Measurements from ENCODE around the gene CEP95. TPM values are rescaled to one million over a fixed set of nuclear protein-coding genes. Genes with fewer than 3 reads are reported as not detected.

CEP95 gene
- total RNA-seq, 2 experiments from 2014 or later, result 45.4 to 48.1 TPM

DNA sequence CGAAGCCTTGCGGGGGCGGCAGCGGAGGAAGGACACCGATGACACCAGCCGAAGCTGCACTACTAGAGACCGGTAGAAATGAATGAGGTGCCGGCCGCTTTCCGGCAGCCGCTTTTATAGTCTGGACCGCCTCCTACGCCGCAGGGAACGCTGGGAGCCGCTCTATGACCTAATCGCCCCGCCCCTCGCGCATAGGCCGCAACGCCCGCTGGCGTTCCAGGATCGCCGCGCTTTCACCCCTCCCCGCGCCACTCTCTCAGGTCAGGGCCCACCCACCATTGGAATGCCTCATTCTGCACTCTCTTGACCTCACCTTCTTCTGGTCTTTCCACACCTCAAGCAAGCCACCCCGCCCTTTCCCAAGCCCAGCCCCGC is 589 bp upstream of the CEP95 start, which contains the start of gene DDX5:
DDX5 (minus strand) TSS at position 89 of the 375 bp plus-strand sequence. CDS start 170 bp downstream, outside the sequence.
- POLR2A ChIA-PET, result interaction anchor here (0.6 to 1.2 kb wide), 2 partner anchors 10 to 68 kb away, joined by 5 to 7 read pairs; partner anchors contain the start of gene POLG2
- DNase-seq, result peak; percentile 98
- peaks cover 61% of the 10 kb centered on the region for H3K36me3 Mint-ChIP-seq (ENCODE audit: low read depth)
- peaks cover 57% of the 10 kb centered on the region for H3K4me1 Mint-ChIP-seq
- CTCF ChIA-PET, result interaction anchor here (0.8 to 3.0 kb wide), 8 partner anchors 9 to 481 kb away, joined by 3 to 29 read pairs (median 4); partner anchors contain the start of gene POLG2
- peak within 1 kb of the TSS; percentile 100 for H3K27ac Mint-ChIP-seq
- no peaks in the 10 kb centered on the region for H3K27me3 Mint-ChIP-seq
- H3K9me3 Mint-ChIP-seq, result no peaks in the 10 kb centered on the region
- peak within 1 kb of the TSS; percentile 95 for H3K4me3 Mint-ChIP-seq

DNA sequence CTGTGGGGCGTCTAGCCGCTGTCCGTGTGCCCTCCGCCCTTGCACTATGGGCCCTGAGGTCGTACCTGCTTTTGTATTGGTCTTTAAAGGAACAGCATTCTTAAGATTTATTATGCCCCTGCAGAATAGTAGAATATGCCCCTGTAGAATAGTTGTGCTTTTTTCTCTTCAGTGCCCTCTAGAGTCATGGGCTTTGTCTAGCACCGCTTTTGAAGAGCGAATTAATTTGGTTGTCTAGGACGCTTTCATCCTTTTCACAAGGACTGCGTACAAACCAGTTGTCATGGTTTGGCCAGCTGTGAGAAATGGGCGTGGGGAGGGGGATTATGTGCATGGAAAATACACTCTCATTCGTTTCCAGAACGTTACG is 621 bp downstream of the CEP95 start:
- ChIA-PET POLR2A (interaction anchor here (1.2 kb wide), 1 partner anchor 11 kb away, joined by 7 read pairs; the partner anchor contains the start of gene POLG2), CTCF (interaction anchor here (0.6 to 3.0 kb wide), 7 partner anchors 8 to 1768 kb away, joined by 3 to 29 read pairs (median 3); no protein-coding TSS in a partner anchor)
- Mint-ChIP-seq H3K9me3 (no peaks in the 10 kb centered on the region), H3K27ac (peak overlapping the region; percentile 100), H3K27me3 (no peaks in the 10 kb centered on the region), H3K4me3 (peak overlapping the region; percentile 95), H3K4me1 (peaks cover 46% of the 10 kb centered on the region), H3K36me3 (ENCODE audit: low read depth) (peaks cover 57% of the 10 kb centered on the region)
- peak; percentile 64 for DNase-seq

DNA sequence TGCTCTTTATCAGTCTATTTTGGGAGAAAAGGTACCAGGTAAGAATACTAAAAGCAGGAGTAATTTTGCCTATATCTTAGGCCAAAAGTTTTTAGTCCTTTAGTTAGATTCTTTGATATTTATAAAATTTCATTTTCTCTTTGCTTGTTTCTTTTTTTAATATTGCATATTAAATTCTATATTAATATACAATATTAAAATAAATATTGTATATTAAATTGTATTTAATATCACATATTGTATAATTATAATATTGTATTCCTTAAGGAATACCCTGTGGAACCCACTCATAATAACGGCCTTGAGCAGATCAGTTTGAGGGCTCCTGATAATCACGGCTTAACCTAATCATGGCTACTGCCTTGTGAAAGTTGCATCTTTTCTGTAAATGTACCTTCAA is 1.9 kb downstream of the CEP95 start:
- H3K9me3 Mint-ChIP-seq, result no peaks in the 10 kb centered on the region
- no peak for DNase-seq
- peak overlapping the region; percentile 95 for H3K4me3 Mint-ChIP-seq
- no peaks in the 10 kb centered on the region for H3K27me3 Mint-ChIP-seq
- H3K4me1 Mint-ChIP-seq, result peaks cover 37% of the 10 kb centered on the region
- ChIA-PET CTCF (interaction anchor here (0.6 kb wide), 1 partner anchor 133 kb away, joined by 4 read pairs; no protein-coding TSS in a partner anchor), POLR2A (no interaction called here)
- peaks cover 50% of the 10 kb centered on the region for H3K36me3 Mint-ChIP-seq (ENCODE audit: low read depth)
- no peak overlapping the region for H3K27ac Mint-ChIP-seq

DNA sequence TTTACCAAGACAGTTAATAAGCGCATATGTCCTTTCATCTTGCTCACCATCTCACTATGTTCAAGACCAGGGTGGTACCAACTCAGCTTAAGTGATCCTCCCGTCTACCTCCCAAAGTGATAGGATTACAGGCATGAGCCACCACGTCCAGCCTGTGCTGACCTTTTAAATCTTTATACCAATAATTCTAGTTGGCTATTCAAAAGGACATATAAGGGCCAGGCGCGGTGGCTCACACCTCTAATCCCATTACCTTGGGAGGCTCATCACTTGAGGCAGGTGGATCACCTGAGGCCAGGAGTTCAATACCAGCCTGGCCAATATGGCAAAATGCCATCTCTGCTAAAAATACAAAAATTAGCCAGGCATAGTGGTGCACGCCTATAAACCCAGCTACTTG is 2.4 kb downstream of the CEP95 start:
- ChIA-PET CTCF (no interaction called here), POLR2A (no interaction called here)
- Mint-ChIP-seq H3K4me1 (peaks cover 34% of the 10 kb centered on the region), H3K27ac (no peak overlapping the region), H3K27me3 (no peaks in the 10 kb centered on the region), H3K36me3 (ENCODE audit: low read depth) (peaks cover 50% of the 10 kb centered on the region), H3K4me3 (no peak overlapping the region), H3K9me3 (no peaks in the 10 kb centered on the region)
- no peak for DNase-seq

DNA sequence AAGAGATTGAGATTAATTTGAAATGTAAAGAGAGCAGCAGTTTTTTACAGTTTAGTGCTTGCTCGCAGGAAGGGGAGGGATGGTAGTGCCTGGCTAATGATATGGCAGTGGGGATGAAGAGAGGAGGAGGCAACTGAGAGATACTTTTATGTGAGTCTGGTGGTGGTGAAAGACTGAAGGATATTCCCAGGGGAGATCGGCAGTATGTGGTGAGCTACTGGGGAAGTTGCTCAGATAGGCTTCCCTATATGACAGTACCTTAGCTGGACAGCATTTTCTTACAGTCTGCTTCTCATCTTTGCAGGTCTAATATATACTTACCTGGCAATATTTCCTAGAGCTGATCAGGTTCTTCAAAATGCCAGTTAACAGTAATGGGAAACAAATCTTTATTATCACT is 8.6 kb downstream of the CEP95 start:
- no peak for DNase-seq
- no peak overlapping the region for H3K27ac Mint-ChIP-seq
- H3K27me3 Mint-ChIP-seq, result no peaks in the 10 kb centered on the region
- CTCF ChIA-PET, result interaction anchor here (1.7 kb wide), 1 partner anchor 8 kb away, joined by 9 read pairs; the partner anchor contains the start of genes CEP95 and DDX5
- H3K9me3 Mint-ChIP-seq, result no peaks in the 10 kb centered on the region
- H3K4me3 Mint-ChIP-seq, result no peak overlapping the region
- POLR2A ChIA-PET, result interaction anchor here (1.4 kb wide), 1 partner anchor 10 kb away, joined by 3 read pairs; no protein-coding TSS in a partner anchor
- peaks cover 46% of the 10 kb centered on the region for H3K36me3 Mint-ChIP-seq (ENCODE audit: low read depth)
- H3K4me1 Mint-ChIP-seq, result peaks cover 7% of the 10 kb centered on the region

DNA sequence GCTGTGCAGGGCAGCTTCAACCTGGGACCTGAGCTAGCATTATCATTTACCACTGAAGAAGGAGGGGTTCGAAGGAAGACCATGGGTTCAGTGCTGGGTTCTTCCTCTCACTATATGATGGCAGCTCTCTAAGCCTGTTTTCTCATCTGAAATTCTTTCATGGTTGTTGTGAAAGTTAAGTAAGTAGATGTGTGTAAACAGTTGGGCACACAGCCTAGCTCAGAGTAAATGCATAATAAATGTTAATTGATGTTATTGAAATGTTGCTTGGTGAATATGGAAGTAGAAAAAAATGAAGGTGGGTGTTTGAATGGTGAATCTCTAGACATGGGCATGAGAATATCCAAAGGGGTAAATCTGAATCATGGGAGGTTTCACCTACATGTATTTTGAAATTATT is 9.1 kb downstream of the CEP95 start:
- POLR2A ChIA-PET, result interaction anchor here (1.4 kb wide), 1 partner anchor 11 kb away, joined by 3 read pairs; no protein-coding TSS in a partner anchor
- Mint-ChIP-seq H3K27ac (no peak overlapping the region), H3K4me1 (peaks cover 7% of the 10 kb centered on the region), H3K4me3 (no peak overlapping the region), H3K27me3 (no peaks in the 10 kb centered on the region), H3K36me3 (ENCODE audit: low read depth) (peaks cover 43% of the 10 kb centered on the region), H3K9me3 (no peaks in the 10 kb centered on the region)
- no peak for DNase-seq
- CTCF ChIA-PET, result interaction anchor here (1.7 kb wide), 1 partner anchor 9 kb away, joined by 9 read pairs; the partner anchor contains the start of genes CEP95 and DDX5

DNA sequence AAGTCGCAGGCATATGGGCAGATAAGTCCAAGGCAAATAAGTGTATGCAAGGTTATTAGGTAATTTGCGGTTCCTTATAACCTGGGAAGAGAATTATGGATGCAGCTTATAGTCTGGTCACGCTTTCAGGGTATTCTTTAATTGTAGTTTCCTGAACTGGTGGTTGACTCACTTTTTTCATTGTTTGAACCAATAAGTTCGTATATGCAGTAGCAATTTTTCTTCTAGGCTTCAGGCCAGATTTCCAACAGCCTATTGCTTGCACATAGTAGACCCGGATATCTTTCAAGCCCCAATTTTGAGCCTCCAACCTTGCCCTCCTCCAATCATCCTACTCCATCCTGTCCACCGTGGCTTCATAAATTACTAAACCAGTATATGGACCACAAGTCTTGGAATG is 12.8 kb downstream of the CEP95 start:
- H3K4me3 Mint-ChIP-seq, result no peak overlapping the region
- DNase-seq, result no peak
- H3K9me3 Mint-ChIP-seq, result no peaks in the 10 kb centered on the region
- H3K36me3 Mint-ChIP-seq (ENCODE audit: low read depth), result peaks cover 34% of the 10 kb centered on the region
- ChIA-PET CTCF (interaction anchor here (0.7 to 1.1 kb wide), 3 partner anchors 9 to 14 kb away, joined by 3 to 4 read pairs (median 3); partner anchors contain the start of gene CEP95), POLR2A (no interaction called here)
- peaks cover 3% of the 10 kb centered on the region for H3K4me1 Mint-ChIP-seq
- no peaks in the 10 kb centered on the region for H3K27me3 Mint-ChIP-seq
- no peak overlapping the region for H3K27ac Mint-ChIP-seq

DNA sequence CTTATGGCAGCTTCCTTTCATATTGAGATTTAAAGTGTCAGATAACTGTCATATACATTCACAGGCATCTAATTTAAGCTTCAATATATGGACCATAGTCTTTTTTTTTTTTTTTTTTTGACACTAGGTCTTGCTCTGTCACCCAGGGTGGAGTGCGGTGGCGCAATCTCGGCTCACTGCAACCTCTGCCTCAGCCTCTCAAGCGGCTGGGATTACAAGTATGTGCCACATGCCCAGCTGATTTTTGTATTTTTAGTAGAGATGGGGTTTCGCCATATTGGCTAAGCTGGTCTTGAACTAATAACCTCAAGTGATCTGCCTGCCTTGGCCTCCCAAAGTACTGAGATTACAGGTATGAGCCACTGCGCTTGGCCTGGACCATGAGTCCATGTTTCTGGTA is 13.6 kb downstream of the CEP95 start:
- no peak for DNase-seq
- ChIA-PET CTCF (interaction anchor here (0.7 to 1.1 kb wide), 3 partner anchors 9 to 14 kb away, joined by 3 to 4 read pairs (median 3); partner anchors contain the start of gene CEP95), POLR2A (no interaction called here)
- no peaks in the 10 kb centered on the region for H3K9me3 Mint-ChIP-seq
- no peak overlapping the region for H3K27ac Mint-ChIP-seq
- H3K4me1 Mint-ChIP-seq, result peaks cover under 1% of the 10 kb centered on the region
- no peak overlapping the region for H3K4me3 Mint-ChIP-seq
- H3K27me3 Mint-ChIP-seq, result no peaks in the 10 kb centered on the region
- peaks cover 30% of the 10 kb centered on the region for H3K36me3 Mint-ChIP-seq (ENCODE audit: low read depth)

DNA sequence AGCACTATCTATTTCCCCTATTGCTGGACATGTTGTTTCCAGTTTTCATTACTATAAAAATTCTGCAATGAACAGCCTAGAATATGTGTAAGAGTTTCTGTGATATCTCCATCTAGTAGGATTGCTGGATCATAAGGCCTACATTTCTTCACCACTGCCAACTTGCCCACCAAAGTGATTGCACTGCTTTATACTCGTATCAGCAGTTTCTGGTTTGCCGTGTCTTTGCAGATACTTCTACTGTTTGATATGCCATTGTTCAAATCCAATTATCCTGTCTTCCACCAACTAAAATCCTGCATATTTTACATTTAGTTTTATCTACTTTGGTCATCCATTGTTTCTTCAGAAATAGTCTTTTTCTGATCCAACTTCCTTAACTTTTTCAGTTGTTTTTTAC is 21.1 kb downstream of the CEP95 start:
- Mint-ChIP-seq H3K36me3 (ENCODE audit: low read depth) (peaks cover 63% of the 10 kb centered on the region), H3K27me3 (no peaks in the 10 kb centered on the region)

DNA sequence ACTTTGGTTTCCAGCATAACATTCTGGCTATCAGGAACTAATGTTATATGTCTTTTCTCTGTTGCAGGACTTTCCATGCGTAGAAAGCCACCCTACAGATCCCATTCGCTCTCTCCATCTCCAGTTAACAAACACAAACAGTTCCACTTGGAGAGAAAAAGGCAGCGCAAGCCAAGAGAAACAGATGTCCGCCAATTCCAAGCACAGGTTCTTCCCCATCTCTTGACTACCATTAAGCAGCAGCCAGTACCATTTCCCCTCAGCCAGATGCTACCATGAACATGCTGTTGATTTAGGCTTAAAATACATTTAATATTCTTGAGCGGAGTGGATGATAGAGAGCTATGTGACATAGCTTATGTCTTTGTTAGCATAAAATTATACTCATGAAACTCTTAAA is 22.4 kb downstream of the CEP95 start:
- H3K27me3 Mint-ChIP-seq, result no peaks in the 10 kb centered on the region
- no peak overlapping the region for H3K27ac Mint-ChIP-seq
- CTCF ChIA-PET, result interaction anchor here (0.8 kb wide), 1 partner anchor 9 kb away, joined by 3 read pairs; no protein-coding TSS in a partner anchor
- POLR2A ChIA-PET, result no interaction called here
- H3K36me3 Mint-ChIP-seq (ENCODE audit: low read depth), result peaks cover 62% of the 10 kb centered on the region
- no peak for DNase-seq
- no peak overlapping the region for H3K4me3 Mint-ChIP-seq
- H3K9me3 Mint-ChIP-seq, result no peaks in the 10 kb centered on the region
- no peaks in the 10 kb centered on the region for H3K4me1 Mint-ChIP-seq

More for the DNA sequence above, 21.1 kb downstream of the CEP95 start:
- H3K9me3 Mint-ChIP-seq, result no peaks in the 10 kb centered on the region
- no peak overlapping the region for H3K4me3 Mint-ChIP-seq
- DNase-seq, result no peak
- ChIA-PET POLR2A (interaction anchor here (0.6 kb wide), 1 partner anchor 610 kb away, joined by 3 read pairs; no protein-coding TSS in a partner anchor), CTCF (interaction anchor here (0.9 to 1.6 kb wide), 2 partner anchors 10 to 21 kb away, joined by 3 to 4 read pairs; no protein-coding TSS in a partner anchor)
- no peaks in the 10 kb centered on the region for H3K4me1 Mint-ChIP-seq
- H3K27ac Mint-ChIP-seq, result no peak overlapping the region

DNA sequence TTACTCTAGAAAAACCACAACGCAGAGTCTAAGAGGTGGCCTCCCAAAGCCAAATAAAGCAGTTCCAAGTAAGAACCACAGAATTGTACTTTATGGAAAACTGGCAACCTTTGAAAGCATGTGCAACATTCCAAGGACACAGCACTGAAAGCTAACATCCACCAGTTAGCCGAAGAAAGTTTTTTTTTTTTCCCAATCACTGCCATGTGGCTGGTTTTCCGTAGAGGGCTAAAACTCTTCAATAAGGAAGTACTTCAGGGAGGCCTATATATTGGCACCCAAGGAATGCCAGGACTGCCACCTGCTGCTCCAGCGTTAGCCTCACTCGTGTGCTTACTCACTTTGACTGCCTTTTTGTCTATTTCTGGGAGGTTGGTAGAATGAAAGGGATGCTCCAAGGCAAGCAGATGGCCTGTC is 25.2 kb downstream of the CEP95 start:
- H3K4me3 Mint-ChIP-seq, result no peak overlapping the region
- ChIA-PET CTCF (interaction anchor here (0.6 to 1.3 kb wide), 3 partner anchors 9 to 19 kb away, joined by 3 to 5 read pairs (median 3); no protein-coding TSS in a partner anchor), POLR2A (no interaction called here)
- H3K36me3 Mint-ChIP-seq (ENCODE audit: low read depth), result peaks cover 61% of the 10 kb centered on the region
- no peaks in the 10 kb centered on the region for H3K4me1 Mint-ChIP-seq
- no peak for DNase-seq
- no peaks in the 10 kb centered on the region for H3K9me3 Mint-ChIP-seq
- no peaks in the 10 kb centered on the region for H3K27me3 Mint-ChIP-seq
- no peak overlapping the region for H3K27ac Mint-ChIP-seq

DNA sequence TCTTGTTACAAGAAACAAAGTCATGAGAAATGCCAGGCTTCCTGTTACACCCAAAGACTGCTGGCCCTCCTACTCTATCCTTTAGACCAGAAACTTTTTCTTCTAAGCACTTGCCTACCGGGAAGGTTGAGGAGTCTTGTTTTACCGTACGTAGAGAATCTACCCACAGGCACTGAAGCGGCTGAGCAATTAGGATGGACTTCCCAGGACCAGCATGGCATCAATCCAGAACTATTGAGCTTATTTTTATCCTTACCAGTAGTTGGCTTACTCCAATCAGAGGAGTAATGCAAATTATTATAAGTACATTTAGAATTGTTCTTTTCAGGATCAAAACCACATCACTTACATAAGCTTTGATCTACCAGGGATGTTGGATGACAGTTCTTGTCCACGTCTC is 25.6 kb downstream of the CEP95 start:
- DNase-seq, result no peak
- Mint-ChIP-seq H3K36me3 (ENCODE audit: low read depth) (peaks cover 61% of the 10 kb centered on the region), H3K4me1 (no peaks in the 10 kb centered on the region), H3K4me3 (no peak overlapping the region), H3K9me3 (no peaks in the 10 kb centered on the region), H3K27me3 (no peaks in the 10 kb centered on the region), H3K27ac (no peak overlapping the region)
- ChIA-PET POLR2A (no interaction called here), CTCF (interaction anchor here (1.7 kb wide), 1 partner anchor 12 kb away, joined by 4 read pairs; no protein-coding TSS in a partner anchor)

DNA sequence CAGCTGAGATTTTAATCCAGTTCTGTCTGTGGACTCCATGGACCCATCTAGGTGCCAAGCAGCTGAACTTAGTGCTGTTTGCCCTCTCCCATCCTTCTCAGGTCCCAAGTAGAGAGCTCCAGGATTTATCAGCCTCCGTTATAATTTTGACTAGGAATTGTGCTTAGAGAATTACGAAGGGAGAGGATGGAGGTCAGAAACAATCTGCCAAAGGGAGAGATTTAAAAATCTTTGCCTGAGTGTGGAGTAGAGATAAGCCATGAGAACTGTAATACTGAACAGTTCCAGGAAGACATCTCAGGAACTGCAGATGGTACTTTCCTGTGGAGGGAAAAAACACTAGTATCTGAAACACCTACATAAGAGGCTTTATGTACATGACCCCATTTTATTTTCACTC is 27.0 kb downstream of the CEP95 start:
- POLR2A ChIA-PET, result interaction anchor here (0.6 kb wide), 1 partner anchor 9 kb away, joined by 3 read pairs; no protein-coding TSS in a partner anchor
- CTCF ChIA-PET, result interaction anchor here (1.0 to 1.8 kb wide), 4 partner anchors 13 to 115 kb away, joined by 3 to 4 read pairs (median 3); partner anchors contain the start of genes CEP95 and DDX5
- H3K9me3 Mint-ChIP-seq, result no peaks in the 10 kb centered on the region
- H3K27me3 Mint-ChIP-seq, result no peaks in the 10 kb centered on the region
- no peaks in the 10 kb centered on the region for H3K4me1 Mint-ChIP-seq
- peaks cover 61% of the 10 kb centered on the region for H3K36me3 Mint-ChIP-seq (ENCODE audit: low read depth)
- H3K4me3 Mint-ChIP-seq, result no peak overlapping the region
- H3K27ac Mint-ChIP-seq, result no peak overlapping the region
- no peak for DNase-seq
